Activated T-helper 1 cell treated with anti-CD3 and anti-CD28 coated beads, Interleukin-12 subunit alpha, Interleukin-12 subunit beta, Interleukin-2, Interleukin-4 antibody, amounts not matched to agents 30 ng/mL and 10 ng/mL and 1 ng/mL, durations not matched to agents 14 hours and 24 hours and 36 hours (primary cell): ENCODE results near the gene CRADD. TPM values are rescaled to one million over a fixed set of nuclear protein-coding genes. Genes with fewer than 3 reads are reported as not detected.

Experiments
- DNase-seq: peaks from one replicate; pipeline ENCODE4 v3.0.0; 2021; ENCODE audit warnings: low spot score
- H3K27ac Mint-ChIP-seq: one replicate; pipeline ENCODE4 v1.8.0; 2021; ENCODE audit warnings: mild to moderate bottlenecking, mixed read lengths
- H3K27me3 Mint-ChIP-seq: one replicate; pipeline ENCODE4 v1.8.0; 2022; ENCODE audit warnings: mild to moderate bottlenecking, moderate library complexity, mixed read lengths; ENCODE audit not compliant: insufficient read depth
- H3K36me3 Mint-ChIP-seq: one replicate; pipeline ENCODE4 v1.8.0; 2021; ENCODE audit warnings: low read depth, mixed read lengths
- H3K4me1 Mint-ChIP-seq: one replicate; pipeline ENCODE4 v1.8.0; 2021; ENCODE audit warnings: low read depth, mixed read lengths
- H3K4me3 Mint-ChIP-seq: one replicate; pipeline ENCODE4 v1.8.0; 2021; ENCODE audit warnings: mild to moderate bottlenecking, moderate library complexity, mixed read lengths
- H3K9me3 Mint-ChIP-seq: one replicate; pipeline ENCODE4 v1.8.0; 2021; ENCODE audit warnings: mixed read lengths
- intact Hi-C: fragments of 100-400 bp; cut with micrococcal nuclease; formaldehyde crosslinking; loops from one replicate; pipeline ENCODE4 v1.15.1; 2024
- total RNA-seq: library from RNA; stranded (reverse); gene quantifications from 2 replicates; pipeline ENCODE4 v1.2.3, GENCODE V29; 2022

CRADD gene
- total RNA-seq, 1 donor from 2014 or later = 11.2 TPM

DNA sequence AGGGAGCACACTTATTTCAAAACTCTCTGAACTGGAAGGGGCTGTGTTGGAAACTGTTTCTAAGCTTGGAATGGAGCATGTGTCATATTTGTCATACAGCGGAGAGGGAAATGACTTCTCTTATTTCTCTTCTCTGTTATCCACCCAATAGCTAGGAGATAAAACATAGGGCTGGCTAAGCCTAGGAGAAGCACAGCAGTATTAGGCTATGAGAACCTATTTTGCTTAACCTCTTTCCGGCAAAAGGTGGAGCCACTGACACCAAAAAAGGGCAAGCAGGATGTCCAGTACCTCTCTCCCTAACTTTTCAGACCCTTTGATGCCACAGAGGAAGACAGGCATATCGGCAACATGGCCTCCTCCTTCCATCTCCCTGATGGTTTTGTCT is 148.3 kb downstream of the CRADD start:
- H3K36me3 Mint-ChIP-seq = no peaks in the 10 kb centered on the region
- no peak overlapping the region for H3K27ac Mint-ChIP-seq
- H3K27me3 Mint-ChIP-seq = peaks cover 2% of the 10 kb centered on the region
- H3K9me3 Mint-ChIP-seq = no peaks in the 10 kb centered on the region
- H3K4me3 Mint-ChIP-seq = no peak overlapping the region
- H3K4me1 Mint-ChIP-seq = peaks cover 7% of the 10 kb centered on the region
- no peak for DNase-seq
- intact Hi-C loops = no loop called here

GRCh38 chr12:93825931-93826555 is 148.9 kb downstream of the CRADD start:
- DNase-seq = no peak
- H3K9me3 Mint-ChIP-seq = no peaks in the 10 kb centered on the region
- no peak overlapping the region for H3K4me3 Mint-ChIP-seq
- H3K4me1 Mint-ChIP-seq = peaks cover 7% of the 10 kb centered on the region
- peaks cover 2% of the 10 kb centered on the region for H3K27me3 Mint-ChIP-seq
- no peaks in the 10 kb centered on the region for H3K36me3 Mint-ChIP-seq
- intact Hi-C loops = no loop called here
- no peak overlapping the region for H3K27ac Mint-ChIP-seq

DNA sequence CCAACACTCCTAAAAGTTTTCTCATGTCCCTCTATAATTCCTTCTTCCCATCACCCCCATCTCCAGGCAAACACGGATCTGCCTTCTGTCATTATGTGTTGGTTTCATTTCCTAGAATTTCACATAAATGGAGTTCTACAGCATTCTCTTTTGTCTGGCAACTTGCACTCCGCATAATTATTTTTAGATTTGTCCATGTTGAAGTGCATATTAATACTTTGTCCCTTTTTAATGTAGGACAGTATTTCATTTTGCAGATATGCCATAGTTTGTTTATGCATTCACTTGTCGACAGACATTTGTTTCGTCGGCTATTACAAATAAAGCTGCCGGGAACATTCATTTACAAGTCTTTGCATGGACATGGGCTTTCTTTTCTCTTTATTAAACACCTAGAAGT is 150.0 kb downstream of the CRADD start:
- no peak for DNase-seq
- Mint-ChIP-seq H3K36me3 (peaks cover 4% of the 10 kb centered on the region), H3K27ac (no peak overlapping the region), H3K4me1 (peaks cover 9% of the 10 kb centered on the region), H3K4me3 (no peak overlapping the region), H3K27me3 (no peaks in the 10 kb centered on the region), H3K9me3 (no peaks in the 10 kb centered on the region)
- intact Hi-C loops = no loop called here

DNA sequence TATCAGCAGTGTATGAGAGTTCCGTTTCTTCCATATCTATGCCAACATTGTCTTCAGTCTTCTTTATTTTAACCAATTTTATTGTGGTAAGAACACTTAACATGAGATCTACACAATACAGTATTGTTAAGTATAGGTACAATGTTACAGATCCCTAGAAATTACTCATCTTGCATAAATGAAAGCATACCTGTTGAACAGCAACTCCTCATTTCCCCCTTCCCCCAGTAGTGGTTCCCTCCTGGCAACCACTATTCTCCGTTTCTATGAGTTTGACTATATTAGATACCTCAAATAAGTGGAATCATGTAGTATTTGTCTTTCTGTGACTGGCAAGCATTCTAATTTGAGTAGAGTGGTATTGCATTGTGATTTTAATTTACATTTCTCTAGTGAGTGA is 150.5 kb downstream of the CRADD start:
- no peak overlapping the region for H3K27ac Mint-ChIP-seq
- no peaks in the 10 kb centered on the region for H3K27me3 Mint-ChIP-seq
- no peaks in the 10 kb centered on the region for H3K9me3 Mint-ChIP-seq
- DNase-seq = no peak
- peaks cover 4% of the 10 kb centered on the region for H3K4me1 Mint-ChIP-seq
- H3K4me3 Mint-ChIP-seq = no peak overlapping the region
- peaks cover 4% of the 10 kb centered on the region for H3K36me3 Mint-ChIP-seq
- intact Hi-C loops = no loop called here

DNA sequence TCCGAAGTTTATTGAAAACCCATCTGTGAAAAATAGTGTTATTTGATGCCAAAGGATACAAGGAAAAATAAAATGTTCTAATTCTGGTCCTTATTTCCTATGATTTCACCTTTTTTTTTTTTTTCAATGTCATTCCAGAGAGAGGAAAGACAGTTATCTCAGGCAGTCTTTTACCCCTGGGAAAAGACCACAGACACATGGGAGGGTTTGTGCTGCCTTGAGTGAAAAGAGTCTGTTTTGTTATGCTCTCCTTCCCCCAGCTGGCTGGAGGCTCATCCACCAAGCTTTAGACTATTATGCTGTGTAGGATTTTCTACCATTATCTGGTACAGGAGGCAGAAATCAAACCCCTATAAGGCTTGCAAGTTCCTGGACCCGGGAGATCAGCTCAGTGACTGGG is 151.8 kb downstream of the CRADD start:
- peaks cover 3% of the 10 kb centered on the region for H3K4me1 Mint-ChIP-seq
- no peak overlapping the region for H3K4me3 Mint-ChIP-seq
- H3K27ac Mint-ChIP-seq = no peak overlapping the region
- H3K36me3 Mint-ChIP-seq = peaks cover 4% of the 10 kb centered on the region
- intact Hi-C loops = no loop called here
- H3K27me3 Mint-ChIP-seq = no peaks in the 10 kb centered on the region
- H3K9me3 Mint-ChIP-seq = no peaks in the 10 kb centered on the region
- DNase-seq = no peak

DNA sequence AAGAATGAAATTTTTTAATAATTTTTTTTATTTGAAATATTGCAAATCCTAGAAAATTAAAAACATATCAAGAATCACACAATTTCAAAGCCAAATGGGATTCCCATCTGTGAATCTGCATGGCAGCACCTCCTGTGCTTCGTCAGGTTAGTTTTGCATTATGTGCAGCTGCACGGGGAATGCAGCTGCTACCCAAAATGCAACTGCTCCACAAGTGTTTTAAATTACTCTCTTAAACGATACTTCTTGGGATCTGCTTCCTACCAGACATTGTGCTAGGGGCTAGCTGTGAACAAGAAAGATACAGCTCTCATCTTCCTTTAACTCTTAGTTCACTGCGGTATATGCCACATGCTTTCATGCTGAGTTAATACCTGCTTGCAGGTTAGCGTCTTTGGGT is 154.2 kb downstream of the CRADD start:
- Mint-ChIP-seq H3K4me1 (peaks cover 3% of the 10 kb centered on the region), H3K4me3 (no peak overlapping the region), H3K36me3 (peaks cover 6% of the 10 kb centered on the region), H3K27me3 (no peaks in the 10 kb centered on the region), H3K9me3 (no peaks in the 10 kb centered on the region), H3K27ac (no peak overlapping the region)
- intact Hi-C loops = no loop called here
- DNase-seq = no peak

DNA sequence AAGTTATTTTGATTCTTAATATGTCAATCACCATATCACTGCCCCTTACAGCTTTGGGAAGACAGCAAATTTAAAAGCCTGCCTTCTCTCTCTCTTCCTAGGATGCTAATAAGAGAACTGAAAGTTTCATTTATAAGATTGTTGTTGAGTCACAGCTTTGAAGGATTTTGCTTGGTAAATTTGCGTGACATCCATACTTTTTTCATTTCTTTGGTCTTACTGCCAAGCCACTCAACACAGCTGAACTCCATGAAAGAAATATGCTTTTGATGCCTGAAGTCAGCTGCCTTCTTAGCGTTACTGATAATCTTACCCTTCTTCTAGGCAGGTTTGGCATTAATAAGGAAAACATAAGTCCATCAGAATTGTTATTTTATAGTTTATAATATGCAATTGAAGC is 155.0 kb downstream of the CRADD start:
- no peak overlapping the region for H3K4me3 Mint-ChIP-seq
- H3K9me3 Mint-ChIP-seq = no peaks in the 10 kb centered on the region
- H3K4me1 Mint-ChIP-seq = peaks cover 3% of the 10 kb centered on the region
- H3K36me3 Mint-ChIP-seq = peaks cover 6% of the 10 kb centered on the region
- H3K27me3 Mint-ChIP-seq = no peaks in the 10 kb centered on the region
- intact Hi-C loops = no loop called here
- H3K27ac Mint-ChIP-seq = no peak overlapping the region
- DNase-seq = no peak

- Mint-ChIP-seq H3K27ac (no peak overlapping the region), H3K4me1 (peaks cover 3% of the 10 kb centered on the region), H3K27me3 (no peaks in the 10 kb centered on the region), H3K9me3 (no peaks in the 10 kb centered on the region), H3K36me3 (peaks cover 6% of the 10 kb centered on the region), H3K4me3 (no peak overlapping the region)
- DNase-seq = no peak
- intact Hi-C loops = no loop called here
Observed at GRCh38 chr12:93833946-93834345, 156.8 kb downstream of the CRADD start.

DNA sequence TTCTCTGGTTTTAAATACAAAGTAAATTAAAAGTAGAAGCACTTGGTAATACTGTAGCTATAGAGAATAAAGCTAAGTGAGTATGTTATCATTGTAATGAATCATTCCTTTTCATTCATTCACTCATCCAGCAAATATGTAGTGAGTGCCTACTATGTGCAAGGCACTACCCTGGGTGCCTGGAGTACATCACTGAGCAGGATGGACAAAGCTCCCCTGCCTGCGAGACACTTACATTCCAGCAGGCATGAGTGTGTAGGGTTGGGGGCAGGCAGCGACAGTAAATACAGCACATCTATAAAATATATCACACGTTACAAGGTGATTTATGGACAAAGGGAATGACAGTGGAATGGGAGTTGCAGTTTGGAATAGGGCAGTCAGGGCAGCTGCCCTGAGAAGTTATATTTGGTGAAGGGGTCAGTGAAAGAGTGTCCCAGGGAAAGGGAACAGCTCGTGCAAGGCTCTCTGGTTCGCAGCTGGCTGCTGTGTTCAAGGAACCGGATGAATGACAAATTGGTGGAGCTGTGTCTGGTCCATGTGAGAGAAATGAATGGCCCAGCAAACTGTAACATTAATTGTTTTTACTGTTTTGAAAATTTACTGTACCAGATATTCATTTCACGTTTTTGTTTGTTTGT is 159.6 kb downstream of the CRADD start:
- Mint-ChIP-seq H3K27me3 (no peaks in the 10 kb centered on the region), H3K36me3 (peaks cover 4% of the 10 kb centered on the region), H3K4me3 (no peak overlapping the region), H3K4me1 (peaks cover under 1% of the 10 kb centered on the region), H3K27ac (no peak overlapping the region), H3K9me3 (no peaks in the 10 kb centered on the region)
- DNase-seq = no peak
- intact Hi-C loops = no loop called here

DNA sequence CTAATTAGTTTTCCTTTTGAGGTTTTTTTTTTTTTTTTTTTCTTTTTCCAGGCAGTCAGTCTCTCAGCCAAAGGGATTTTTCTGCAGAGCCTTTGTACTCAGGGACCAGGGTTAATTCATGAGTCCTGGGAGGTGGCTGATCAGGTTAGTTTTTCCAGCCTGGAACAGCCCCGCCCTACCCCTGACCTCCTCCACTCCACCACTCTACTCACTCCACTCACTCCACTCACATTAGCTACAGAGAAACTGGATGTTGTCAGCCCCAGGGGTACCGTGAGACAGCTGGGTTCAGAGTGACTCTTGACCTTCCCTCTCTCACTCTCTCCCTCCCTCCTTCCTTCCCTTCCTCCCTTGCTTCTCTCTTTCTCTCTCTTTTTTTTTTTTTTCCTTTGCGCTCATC is 161.0 kb downstream of the CRADD start:
- Mint-ChIP-seq H3K9me3 (no peaks in the 10 kb centered on the region), H3K36me3 (peaks cover 6% of the 10 kb centered on the region), H3K4me1 (no peaks in the 10 kb centered on the region), H3K27me3 (no peaks in the 10 kb centered on the region), H3K27ac (no peak overlapping the region), H3K4me3 (no peak overlapping the region)
- DNase-seq = no peak
- intact Hi-C loops = no loop called here

DNA sequence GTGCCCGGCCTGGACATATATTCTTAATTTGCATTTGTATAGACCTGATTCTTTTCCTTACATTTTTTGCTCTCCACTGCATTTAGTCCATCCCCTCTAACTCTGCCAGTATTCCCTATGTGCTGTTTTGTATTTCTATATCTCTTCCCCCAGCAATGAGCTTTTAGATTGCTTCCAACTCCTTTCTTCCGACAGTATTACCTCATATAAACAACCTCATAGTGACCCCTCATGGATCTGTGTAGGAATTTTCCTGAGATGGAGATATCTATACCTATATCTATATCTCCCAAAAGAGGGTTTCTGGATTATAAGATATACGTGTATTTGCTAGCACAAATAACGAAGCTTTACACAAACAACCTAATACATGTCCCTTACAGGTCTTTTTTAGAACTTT is 161.9 kb downstream of the CRADD start:
- no peak for DNase-seq
- Mint-ChIP-seq H3K27me3 (no peaks in the 10 kb centered on the region), H3K4me1 (no peaks in the 10 kb centered on the region), H3K9me3 (no peaks in the 10 kb centered on the region), H3K36me3 (peaks cover 6% of the 10 kb centered on the region), H3K4me3 (no peak overlapping the region), H3K27ac (no peak overlapping the region)
- intact Hi-C loops = no loop called here

DNA sequence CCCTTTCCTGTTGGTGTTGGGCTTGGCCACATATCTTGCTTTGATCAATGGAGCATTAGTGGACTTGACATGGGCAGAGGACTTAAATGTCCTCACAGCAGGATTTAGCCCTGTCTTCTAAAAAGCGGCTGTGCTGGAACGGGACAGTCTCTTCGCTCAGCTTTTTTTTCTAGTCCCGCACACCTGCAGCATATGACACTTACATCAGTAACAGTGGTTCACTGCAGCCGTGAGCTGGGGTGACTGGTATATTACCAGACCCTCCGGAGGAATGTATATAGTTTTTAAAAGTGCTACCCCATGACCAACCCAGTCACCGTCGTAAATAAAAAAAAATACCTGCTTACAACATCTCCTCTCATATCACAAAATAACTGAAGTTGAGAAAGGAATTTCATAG is 164.5 kb downstream of the CRADD start:
- DNase-seq = no peak
- Mint-ChIP-seq H3K27me3 (no peaks in the 10 kb centered on the region), H3K9me3 (peaks cover 6% of the 10 kb centered on the region), H3K4me3 (no peak overlapping the region), H3K27ac (no peak overlapping the region), H3K4me1 (peaks cover 20% of the 10 kb centered on the region), H3K36me3 (peaks cover 12% of the 10 kb centered on the region)
- intact Hi-C loops = no loop called here

DNA sequence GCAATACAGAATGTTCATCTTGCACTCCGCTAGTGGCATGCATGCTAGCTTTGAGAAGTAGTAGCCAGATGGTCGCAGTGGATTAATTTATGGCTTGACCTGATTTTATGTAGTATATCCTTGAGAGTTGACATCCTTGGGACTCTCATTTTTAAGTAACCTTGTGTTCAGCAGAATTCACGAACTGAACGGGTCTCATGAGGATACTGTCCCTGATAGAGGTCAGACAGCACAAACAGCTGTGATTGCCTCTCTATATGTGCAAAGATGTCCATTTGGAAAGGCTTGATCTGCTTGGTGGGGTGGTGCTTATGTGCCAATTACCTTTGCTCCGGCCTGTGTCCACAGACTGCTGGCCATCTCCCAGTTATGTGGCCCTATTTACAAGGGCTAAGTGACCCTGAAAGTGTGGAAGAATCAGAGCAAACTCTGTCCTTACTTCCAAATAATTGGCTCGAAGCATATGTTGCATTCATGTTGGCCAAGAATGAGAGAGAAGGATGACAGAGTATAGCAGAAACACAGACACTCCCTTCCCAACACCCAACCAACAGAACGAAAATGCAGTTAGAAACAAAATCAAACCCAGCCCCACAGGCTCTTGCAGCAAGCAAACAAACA is 167.1 kb downstream of the CRADD start:
- Mint-ChIP-seq H3K4me1 (peaks cover 44% of the 10 kb centered on the region), H3K4me3 (no peak overlapping the region), H3K9me3 (peaks cover 21% of the 10 kb centered on the region), H3K27me3 (no peaks in the 10 kb centered on the region), H3K27ac (no peak overlapping the region), H3K36me3 (peaks cover 21% of the 10 kb centered on the region)
- intact Hi-C loops = no loop called here
- no peak for DNase-seq
